Measurements from ENCODE around the gene GPC6.
"Not testable (repeated sequence)": the region's sequence is repeated elsewhere in the genome, so short reads cannot be mapped to it uniquely, and the experiment has no call there.

GPC6 gene

GRCh38 chr13:94196413-94196812 is 969.8 kb downstream of the GPC6 start:
- DNase-seq, result no peak

DNA sequence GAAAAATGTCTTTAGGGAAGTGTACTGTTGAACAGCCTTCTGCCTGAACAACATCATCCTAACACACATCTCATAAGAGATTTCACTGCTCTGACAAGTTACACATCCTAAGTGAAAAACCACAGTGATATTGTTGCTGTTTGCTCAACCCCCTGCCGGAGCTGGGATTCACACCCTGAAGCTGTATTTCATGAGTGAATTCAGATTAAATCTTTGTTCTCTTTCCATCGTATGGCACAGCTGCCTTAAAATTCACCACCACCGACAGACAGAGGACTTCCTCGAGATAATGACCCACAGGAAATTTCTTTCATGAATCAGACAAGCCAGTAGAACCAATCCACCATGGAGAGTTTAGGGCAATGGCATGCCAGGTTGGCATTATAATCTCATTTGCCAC is 972.1 kb downstream of the GPC6 start:
- DNase-seq, result no peak

- no peak for DNase-seq
Measured at GRCh38 chr13:94199135-94199534, 972.5 kb downstream of the GPC6 start.

DNA sequence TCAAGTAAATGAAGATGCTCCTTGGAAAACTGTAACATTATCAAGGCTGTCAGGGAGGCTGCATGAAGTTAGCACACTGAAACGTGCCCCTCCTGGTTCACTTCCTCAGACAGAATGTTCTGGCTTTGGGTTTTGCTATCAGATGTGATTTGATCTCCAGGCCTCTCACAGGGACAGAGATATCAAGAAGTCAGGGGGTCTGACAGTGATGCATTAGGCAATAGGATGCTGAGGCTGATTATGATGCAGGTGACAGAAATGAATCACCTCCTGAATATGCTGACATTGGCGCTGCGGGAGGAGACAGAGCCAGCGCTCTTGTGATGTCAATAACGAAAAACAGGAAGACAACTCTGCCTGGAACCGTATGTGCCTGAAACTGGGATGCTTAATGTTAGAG is 974.4 kb downstream of the GPC6 start:
- no peak for DNase-seq

DNA sequence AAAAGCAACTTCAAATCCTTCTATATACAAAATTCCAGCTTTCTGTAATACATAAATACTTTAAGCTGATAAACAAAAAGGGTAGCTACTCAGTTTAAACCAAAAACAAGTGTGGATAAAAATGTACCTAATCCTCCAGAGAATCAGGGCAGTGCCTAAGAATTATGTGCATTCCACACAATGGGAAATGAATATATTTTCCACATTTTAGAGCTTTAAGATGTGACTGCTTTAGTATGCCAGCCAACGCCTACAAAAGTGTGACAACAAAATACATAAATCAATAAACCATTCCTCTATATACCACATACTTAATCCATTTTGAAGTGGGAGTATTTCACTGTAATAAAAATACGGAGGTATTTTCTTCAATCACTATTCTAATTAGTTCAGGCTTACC is 977.6 kb downstream of the GPC6 start:
- no peak for DNase-seq

- no peak for DNase-seq
Measured at GRCh38 chr13:94204946-94205345, 978.3 kb downstream of the GPC6 start.

DNA sequence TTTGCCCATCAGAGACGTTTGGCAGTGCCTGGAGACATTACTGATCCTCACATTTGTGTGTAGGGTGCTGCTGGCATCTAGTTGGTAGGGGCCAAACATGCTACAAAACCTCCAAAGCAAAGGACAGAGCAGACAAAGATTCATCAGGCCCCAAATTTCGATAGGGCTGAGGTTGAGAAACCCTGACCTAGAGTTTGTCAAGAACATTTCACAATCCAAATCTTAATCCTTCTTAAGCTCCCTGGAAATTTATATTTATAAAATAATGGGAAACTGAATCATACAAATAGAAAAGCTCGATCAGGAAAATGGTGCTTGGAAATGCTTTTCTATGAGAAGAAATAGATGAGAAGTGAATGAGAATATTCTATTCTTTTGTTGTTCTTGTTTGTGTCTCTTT is 979.3 kb downstream of the GPC6 start:
- no peak for DNase-seq

DNA sequence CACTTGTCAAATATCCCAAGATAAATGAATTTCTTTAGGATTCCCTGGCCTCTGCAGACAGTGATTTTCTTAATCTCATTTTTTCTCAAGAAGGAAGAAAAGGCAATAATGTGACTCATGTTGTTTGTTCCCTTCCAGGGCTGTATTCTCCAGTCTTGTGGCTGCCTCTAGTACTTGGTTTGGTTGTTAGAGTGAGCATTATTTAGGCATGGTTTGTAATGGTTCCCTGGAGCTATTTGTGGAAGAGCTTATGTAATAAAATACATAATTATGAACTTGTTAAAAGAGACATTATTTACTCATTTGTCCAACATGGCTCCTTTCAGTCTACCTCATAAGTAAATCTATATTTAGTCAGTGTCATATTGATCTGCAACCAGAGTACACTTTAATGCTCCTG is 982.5 kb downstream of the GPC6 start:
- peak; percentile 87 for DNase-seq

GRCh38 chr13:94209913-94210312 is 983.3 kb downstream of the GPC6 start:
- not testable (repeated sequence) for DNase-seq

DNA sequence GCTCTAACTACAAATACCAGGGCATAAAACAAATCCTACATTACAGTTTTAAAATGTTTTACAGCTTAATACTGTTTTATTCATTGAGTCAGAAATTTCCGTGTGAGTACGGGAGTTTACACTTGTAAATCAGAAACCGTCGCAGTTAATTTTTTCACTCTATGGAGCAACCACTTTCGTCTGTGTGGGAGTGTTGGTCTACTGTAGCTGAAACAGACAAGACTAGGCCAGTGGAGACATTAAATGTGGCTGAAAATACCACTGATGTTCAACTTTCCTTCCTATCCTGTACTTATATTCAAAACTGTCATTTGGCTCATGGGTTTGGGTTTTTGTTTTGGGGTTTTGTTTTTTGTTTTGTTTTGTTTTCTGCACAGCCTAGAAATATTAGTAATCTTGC is 984.2 kb downstream of the GPC6 start:
- DNase-seq, result no peak

DNA sequence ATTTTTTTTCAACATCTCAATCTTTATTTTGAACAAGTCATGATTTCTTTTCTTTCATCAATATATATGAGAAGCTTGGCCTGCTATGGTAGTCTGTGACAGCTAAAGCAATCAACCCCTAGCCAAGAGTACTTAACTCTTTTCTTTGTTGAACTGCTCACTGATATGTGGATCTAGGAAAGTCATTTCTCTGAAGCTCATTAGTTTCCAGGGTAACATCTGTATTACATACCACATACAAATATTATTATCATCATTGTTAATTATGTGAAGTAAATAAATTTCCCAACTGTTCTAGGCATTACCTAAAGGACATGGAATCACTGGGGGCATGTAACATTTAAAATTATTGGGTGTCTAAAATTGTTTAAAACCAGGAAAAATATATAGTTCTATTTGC is 985.6 kb downstream of the GPC6 start:
- DNase-seq, result no peak

DNA sequence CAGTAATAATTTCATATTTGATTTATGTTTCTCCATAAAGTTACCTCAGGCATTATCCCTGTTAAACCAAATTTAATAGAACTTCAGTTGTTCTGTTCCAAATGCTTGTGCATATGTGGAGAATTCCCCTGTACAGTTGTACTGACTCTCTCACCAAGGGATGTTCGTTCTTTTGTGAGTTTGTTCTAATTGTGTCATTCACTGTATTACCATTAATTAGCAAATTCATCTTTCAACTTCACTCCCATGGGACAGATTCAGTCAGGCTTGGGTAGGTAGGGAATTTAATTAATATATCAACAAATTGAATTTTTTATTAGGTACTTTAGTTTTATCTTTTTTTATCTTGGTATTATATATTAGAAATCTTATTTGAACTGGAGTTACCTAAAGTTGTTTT is 987.5 kb downstream of the GPC6 start:
- no peak for DNase-seq

DNA sequence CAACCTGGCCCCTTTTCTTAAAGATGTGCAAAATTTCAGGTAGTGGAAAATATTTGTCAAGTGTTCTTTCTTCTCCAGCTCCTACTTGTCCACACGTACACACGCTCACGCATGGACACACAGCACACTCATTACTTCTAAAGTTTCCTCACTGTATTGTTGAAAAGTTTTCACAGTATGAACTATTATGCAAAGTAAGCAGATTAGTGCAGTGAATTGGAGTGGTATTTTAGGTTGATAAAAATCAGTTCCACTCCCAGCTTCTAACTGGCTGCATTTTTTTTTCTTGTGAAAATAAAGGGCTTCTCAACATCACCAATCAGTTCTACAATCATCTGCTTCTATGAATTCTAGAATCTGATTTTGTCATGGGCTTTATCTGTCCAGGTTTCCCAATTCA is 988.4 kb downstream of the GPC6 start:
- no peak for DNase-seq

DNA sequence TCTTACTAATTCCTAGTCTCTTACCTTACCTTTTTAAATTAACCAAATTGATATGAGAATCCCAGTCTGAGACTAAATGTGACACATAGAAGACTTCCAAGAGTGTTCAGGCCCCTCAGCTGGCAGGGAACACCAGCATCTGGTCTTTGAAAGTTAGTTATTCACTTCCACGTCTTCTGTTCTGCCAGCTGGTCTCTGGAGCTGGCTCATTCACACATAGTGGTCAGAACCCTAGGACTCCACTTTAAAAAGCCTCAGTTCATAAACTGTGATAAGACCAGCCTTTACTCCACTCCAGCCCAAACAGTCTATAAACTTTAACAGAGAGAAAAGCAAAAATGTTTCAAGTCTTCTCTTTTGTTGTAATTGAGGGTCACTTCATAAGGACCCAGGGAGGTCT is 989.9 kb downstream of the GPC6 start:
- no peak for DNase-seq

GRCh38 chr13:94217370-94217769 is 990.8 kb downstream of the GPC6 start:
- DNase-seq, result no peak

DNA sequence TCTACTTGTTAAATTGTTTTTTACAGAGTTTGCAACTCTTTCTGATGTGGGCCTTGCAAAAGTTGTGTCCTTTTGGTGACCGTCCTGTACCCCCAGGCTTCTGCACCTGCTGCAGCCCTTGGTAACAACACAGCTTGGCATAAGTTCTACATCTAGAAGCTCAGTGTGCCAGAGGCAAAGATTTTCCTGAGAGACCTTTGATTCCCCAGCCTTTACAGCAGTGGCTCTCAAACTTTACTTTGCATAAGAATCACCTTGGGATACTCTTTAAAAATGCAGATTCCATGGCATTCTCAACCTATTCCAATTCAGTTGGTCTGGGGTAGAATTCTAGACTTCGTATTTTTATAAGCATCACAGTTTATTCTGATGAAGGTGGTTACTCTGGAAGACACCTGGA is 991.9 kb downstream of the GPC6 start:
- DNase-seq, result no peak

- DNase-seq, result no peak
Measured at GRCh38 chr13:94218951-94219350, 992.3 kb downstream of the GPC6 start.

- no peak for DNase-seq
Measured at GRCh38 chr13:94224670-94225069, 998.1 kb downstream of the GPC6 start.

DNA sequence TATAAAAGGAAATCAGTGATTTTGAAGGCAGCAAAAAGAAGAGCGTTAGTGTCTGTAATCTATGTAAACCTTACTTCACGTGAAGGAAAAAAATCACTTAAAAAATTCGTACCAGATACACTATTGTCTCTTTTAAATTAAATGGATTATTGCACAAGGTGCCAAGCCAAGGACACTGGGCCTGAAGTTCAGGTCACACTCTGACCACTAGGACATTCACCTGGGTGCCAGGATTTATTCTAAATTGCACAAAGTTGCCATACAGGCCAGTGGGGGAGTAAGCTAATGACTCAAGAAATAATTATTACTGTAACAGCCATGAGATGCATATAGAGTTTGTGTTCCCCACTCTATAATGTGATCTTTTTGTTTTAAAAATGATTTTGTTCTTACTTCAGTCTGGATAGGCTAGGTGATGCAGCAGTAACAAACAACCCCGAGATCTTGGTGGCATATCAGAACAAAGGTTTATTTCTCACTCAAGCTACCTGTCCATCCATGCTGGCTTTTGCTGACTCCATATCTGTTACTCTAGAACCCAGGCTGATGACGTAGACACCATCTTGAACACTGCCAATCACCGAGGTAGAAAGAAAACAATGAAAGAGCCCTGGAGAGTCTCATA is 1000.8 kb downstream of the GPC6 start:
- DNase-seq, result no peak

GRCh38 chr13:94228763-94229162 is 1002.2 kb downstream of the GPC6 start:
- DNase-seq, result no peak

DNA sequence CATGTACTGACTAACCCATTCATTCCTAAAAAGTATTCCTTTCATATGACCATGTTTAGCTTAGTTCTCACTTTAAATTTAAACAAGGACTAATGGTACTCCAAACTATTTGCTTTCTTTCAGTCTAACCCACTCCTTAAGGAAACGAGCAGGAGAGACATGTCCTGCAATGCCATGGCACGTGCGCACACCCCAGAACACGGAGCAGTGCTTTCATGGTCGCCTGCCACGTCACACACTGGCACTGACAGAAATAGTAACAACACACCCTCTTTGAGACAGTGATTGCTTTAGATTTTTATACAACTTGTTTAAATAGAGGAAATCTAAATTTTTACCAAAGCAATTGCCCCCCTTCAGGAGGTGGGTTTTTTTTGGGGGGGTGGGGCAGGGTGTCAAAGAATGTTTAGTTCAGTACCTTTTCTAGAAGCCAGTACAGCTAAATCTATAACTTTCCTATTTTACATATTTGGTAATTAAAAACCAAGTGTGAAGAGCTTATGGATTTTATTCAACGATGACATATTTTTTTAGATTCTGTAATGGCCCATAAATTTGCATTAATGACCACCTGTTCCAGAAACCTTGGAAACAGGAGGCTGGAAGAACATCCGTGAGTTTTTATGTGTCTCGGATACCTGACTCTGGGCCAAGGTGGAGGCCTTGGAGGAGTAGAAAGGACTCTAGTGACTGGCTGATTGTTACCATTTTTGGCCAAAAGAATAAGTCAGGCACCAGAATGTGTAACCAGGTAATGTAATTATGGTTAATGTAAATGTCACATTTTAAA is 1005.7 kb downstream of the GPC6 start:
- DNase-seq, result no peak

- no peak for DNase-seq
Measured at GRCh38 chr13:94232956-94233355, 1006.3 kb downstream of the GPC6 start.

GRCh38 chr13:94233401-94233800 is 1006.8 kb downstream of the GPC6 start:
- DNase-seq, result no peak

DNA sequence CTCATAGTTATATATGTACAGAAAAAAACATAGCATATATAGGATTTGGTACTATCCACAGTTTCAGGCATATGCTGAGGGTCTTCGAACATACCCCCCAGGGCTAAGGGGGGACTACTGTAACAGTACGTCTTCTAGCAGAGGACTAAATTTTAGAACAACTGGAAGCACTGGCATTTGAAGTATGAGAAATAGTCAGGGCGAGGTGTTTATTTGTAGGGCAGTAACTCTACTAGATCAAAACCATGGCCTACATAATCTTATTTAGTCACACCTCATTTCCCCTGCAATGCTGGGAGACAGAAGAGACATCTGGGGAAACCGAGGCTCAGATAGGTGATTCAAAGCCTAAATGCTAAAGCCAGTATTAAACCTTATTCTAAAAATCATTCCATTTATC is 1007.2 kb downstream of the GPC6 start:
- DNase-seq, result no peak

- no peak for DNase-seq
Measured at GRCh38 chr13:94234738-94235137, 1008.1 kb downstream of the GPC6 start.
